Mesenchymal stem cell (in vitro differentiated cells and primary cell): ENCODE results near the gene TMEM106B.

Source experiments
- DNase-seq: peaks from one replicate; pipeline ENCODE4 v3.0.0-alpha.2; 2013
- H2AFZ ChIP-seq: one replicate; pipeline ENCODE4 v1.6.1; 2013; ENCODE audit warnings: low read depth, mild to moderate bottlenecking, control low read depth, inconsistent platforms, low read length, moderate library complexity
- H2AK5ac ChIP-seq: 2 replicates; pipeline ENCODE4 v1.6.1; 2013; ENCODE audit warnings: low read length, moderate library complexity, mild to moderate bottlenecking, inconsistent platforms; ENCODE audit not compliant: severe bottlenecking
- H2BK120ac ChIP-seq: one replicate; pipeline ENCODE4 v1.6.1; 2013; ENCODE audit warnings: low read depth, mild to moderate bottlenecking, inconsistent platforms, low read length, moderate library complexity
- H2BK12ac ChIP-seq, 2 experiments: one replicate each; pipeline ENCODE4 v1.6.1; 2013; ENCODE audit warnings: inconsistent platforms in 2 of 2, low read length in 2 of 2, mild to moderate bottlenecking in 2 of 2, moderate library complexity in 2 of 2, control low read depth in 1 of 2
- H2BK15ac ChIP-seq: one replicate; pipeline ENCODE4 v1.6.1; 2013; ENCODE audit warnings: mild to moderate bottlenecking, low read depth, inconsistent platforms; ENCODE audit not compliant: poor library complexity, severe bottlenecking
- H2BK5ac ChIP-seq: 2 replicates; pipeline ENCODE4 v1.6.1; 2013; ENCODE audit warnings: low read depth, mild to moderate bottlenecking, low read length, control low read depth, inconsistent platforms; ENCODE audit not compliant: poor library complexity, severe bottlenecking
- H3K14ac ChIP-seq, 2 experiments: one replicate each; pipeline ENCODE4 v1.6.1; 2013; ENCODE audit warnings: inconsistent platforms in 2 of 2, low read length in 2 of 2, control low read depth in 1 of 2, mild to moderate bottlenecking in 1 of 2, moderate library complexity in 1 of 2
- H3K18ac ChIP-seq, 2 experiments: one replicate each; pipeline ENCODE4 v1.6.1; 2013; ENCODE audit warnings: inconsistent platforms in 2 of 2, low read length in 2 of 2, control low read depth in 1 of 2, low read depth in 1 of 2, mild to moderate bottlenecking in 1 of 2
- H3K23ac ChIP-seq, 2 experiments: one replicate each; pipeline ENCODE4 v1.6.1; 2013; ENCODE audit warnings: inconsistent platforms in 2 of 2, low read length in 2 of 2, mild to moderate bottlenecking in 2 of 2, moderate library complexity in 2 of 2, control low read depth in 1 of 2
- H3K27ac ChIP-seq: 2 replicates; pipeline ENCODE4 v1.5.1; 2013; ENCODE audit warnings: mild to moderate bottlenecking, moderate library complexity, low read length, control low read depth, inconsistent platforms; ENCODE audit not compliant: poor library complexity, severe bottlenecking
- H3K27me3 ChIP-seq, 2 experiments: 2 replicates each; pipeline versions ENCODE4 v1.6.1 to v1.7.0; 2013; ENCODE audit warnings: low read length in 2 of 2, mild to moderate bottlenecking in 2 of 2, moderate library complexity in 2 of 2, control low read depth in 1 of 2, inconsistent platforms in 1 of 2; ENCODE audit not compliant: control insufficient read depth in 1 of 2, insufficient read depth in 1 of 2
- H3K36me3 ChIP-seq, 2 experiments: 2 replicates each; pipeline versions ENCODE4 v1.6.1 to v1.7.0; 2013; ENCODE audit warnings: low read length in 2 of 2, control low read depth in 1 of 2, inconsistent platforms in 1 of 2, low read depth in 1 of 2, mild to moderate bottlenecking in 1 of 2; ENCODE audit not compliant: insufficient read depth in 2 of 2, control insufficient read depth in 1 of 2
- H3K4ac ChIP-seq, 2 experiments: one replicate each; pipeline ENCODE4 v1.6.1; 2013; ENCODE audit warnings: inconsistent platforms in 2 of 2, low read length in 2 of 2, mild to moderate bottlenecking in 2 of 2, moderate library complexity in 2 of 2, control low read depth in 1 of 2, low read depth in 1 of 2
- H3K4me1 ChIP-seq: 2 replicates; pipeline ENCODE4 v1.6.1; 2013; ENCODE audit warnings: low read depth, low read length, control low read depth; ENCODE audit not compliant: control insufficient read depth, insufficient read depth
- H3K4me2 ChIP-seq: 2 replicates; pipeline ENCODE4 v1.6.1; 2013; ENCODE audit warnings: low read length, mild to moderate bottlenecking, inconsistent platforms; ENCODE audit not compliant: poor library complexity, severe bottlenecking
- H3K4me3 ChIP-seq, 2 experiments: 2 replicates each; pipeline versions ENCODE4 v1.5.1 to v1.7.0; 2013; ENCODE audit warnings: low read length in 2 of 2, mild to moderate bottlenecking in 2 of 2, control low read depth in 1 of 2, low read depth in 1 of 2; ENCODE audit not compliant: insufficient read depth in 1 of 2
- H3K79me1 ChIP-seq: replicated peaks from 2 replicates; pipeline ENCODE4 v1.6.1; 2013; ENCODE audit warnings: mild to moderate bottlenecking, control low read depth, low read length, inconsistent platforms; ENCODE audit not compliant: poor library complexity, severe bottlenecking
- H3K9ac ChIP-seq: 2 replicates; pipeline ENCODE4 v1.7.0; 2013; ENCODE audit warnings: mild to moderate bottlenecking, low read length, moderate library complexity
- H3K9me3 ChIP-seq: 2 replicates; pipeline ENCODE4 v1.7.0; 2013; ENCODE audit warnings: mild to moderate bottlenecking, low read length; ENCODE audit not compliant: control insufficient read depth
- H4K8ac ChIP-seq: one replicate; pipeline ENCODE4 v1.6.1; 2013; ENCODE audit warnings: inconsistent platforms, mild to moderate bottlenecking, low read length, moderate library complexity
- H4K91ac ChIP-seq: one replicate; pipeline ENCODE4 v1.6.1; 2013; ENCODE audit warnings: mild to moderate bottlenecking, low read length, inconsistent platforms
- WGBS: methylation state at CpG from one replicate; pipeline ENCODE4 v1.1.7; 2013; ENCODE audit warnings: mixed read lengths; 5-methylcytosine and 5-hydroxymethylcytosine counted together

The TMEM106B gene

GRCh38 chr7:12194426-12194825 lies 16.7 kb upstream of the TMEM106B start:
- H2BK5ac ChIP-seq = no peak overlapping the region
- no peaks in the 10 kb centered on the region for H3K4me1 ChIP-seq
- H3K36me3 ChIP-seq = no peaks in the 10 kb centered on the region
- no peak for DNase-seq
- no peak overlapping the region for H3K4me2 ChIP-seq
- no peak overlapping the region for H2AK5ac ChIP-seq
- no peak overlapping the region for H4K8ac ChIP-seq
- H4K91ac ChIP-seq = no peak overlapping the region
- H3K18ac ChIP-seq = no peak overlapping the region
- H3K9ac ChIP-seq = no peak overlapping the region
- no peaks in the 10 kb centered on the region for H3K79me1 ChIP-seq
- H3K4me3 ChIP-seq = no peak overlapping the region
- no peak overlapping the region for H3K23ac ChIP-seq
- no peak overlapping the region for H3K4ac ChIP-seq
- H3K27me3 ChIP-seq = no peaks in the 10 kb centered on the region
- H3K9me3 ChIP-seq = no peaks in the 10 kb centered on the region
- H2AFZ ChIP-seq = no peak overlapping the region
- H2BK120ac ChIP-seq = no peak overlapping the region
- no peak overlapping the region for H2BK12ac ChIP-seq
- no peak overlapping the region for H3K14ac ChIP-seq
- H3K27ac ChIP-seq = no peak overlapping the region
- no peak overlapping the region for H2BK15ac ChIP-seq

- no peak overlapping the region for H4K8ac ChIP-seq
- no peaks in the 10 kb centered on the region for H3K4me1 ChIP-seq
- H3K9ac ChIP-seq = no peak overlapping the region
- no peak overlapping the region for H3K23ac ChIP-seq
- H2AK5ac ChIP-seq = no peak overlapping the region
- no peaks in the 10 kb centered on the region for H3K36me3 ChIP-seq
- no peaks in the 10 kb centered on the region for H3K27me3 ChIP-seq
- H3K4ac ChIP-seq = no peak overlapping the region
- no peak overlapping the region for H3K27ac ChIP-seq
- no CpG with 5 or more reads among the region's 2 CpGs for WGBS
- H2BK15ac ChIP-seq = no peak overlapping the region
- no peak overlapping the region for H3K4me2 ChIP-seq
- H3K9me3 ChIP-seq = no peaks in the 10 kb centered on the region
- no peak overlapping the region for H2BK120ac ChIP-seq
- no peak overlapping the region for H3K4me3 ChIP-seq
- H3K18ac ChIP-seq = no peak overlapping the region
- no peak overlapping the region for H4K91ac ChIP-seq
- H2BK12ac ChIP-seq = no peak overlapping the region
- DNase-seq = no peak
- H3K14ac ChIP-seq = no peak overlapping the region
- no peak overlapping the region for H2AFZ ChIP-seq
- no peak overlapping the region for H2BK5ac ChIP-seq
- H3K79me1 ChIP-seq = no peaks in the 10 kb centered on the region
Measured at GRCh38 chr7:12196386-12196785, 14.7 kb upstream of the TMEM106B start.

- H4K8ac ChIP-seq = no peak overlapping the region
Measured at GRCh38 chr7:12199363-12199762, 11.7 kb upstream of the TMEM106B start.

GRCh38 chr7:12207046-12207445 lies 4.0 kb upstream of the TMEM106B start:
- Histone ChIP-seq H2AK5ac (no peak overlapping the region), H2BK12ac (no peak overlapping the region), H3K4me1 (no peaks in the 10 kb centered on the region), H2AFZ (no peak overlapping the region), H4K8ac (no peak overlapping the region), H3K4me2 (no peak overlapping the region), H3K18ac (no peak overlapping the region), H2BK5ac (no peak overlapping the region), H3K27ac (no peak overlapping the region), H3K36me3 (no peaks in the 10 kb centered on the region), H2BK15ac (no peak overlapping the region), H3K14ac (no peak overlapping the region), H4K91ac (no peak overlapping the region), H3K9ac (no peak overlapping the region), H3K9me3 (no peaks in the 10 kb centered on the region), H3K4me3 (no peak overlapping the region), H3K4ac (no peak overlapping the region), H2BK120ac (no peak overlapping the region), H3K27me3 (peaks cover 0 to 3% of the 10 kb centered on the region in 2 experiments), H3K79me1 (peaks cover 4% of the 10 kb centered on the region), H3K23ac (peak overlapping the region in 1 of 2 experiments; percentile 59)
- WGBS = 66% methylated on average over 2 of the region's 2 CpGs
- no peak for DNase-seq

More at GRCh38 chr7:12199363-12199762, 11.7 kb upstream of the TMEM106B start:
- no peaks in the 10 kb centered on the region for H3K27me3 ChIP-seq
- H2BK5ac ChIP-seq = no peak overlapping the region
- H4K91ac ChIP-seq = no peak overlapping the region
- no peak overlapping the region for H3K23ac ChIP-seq
- H3K18ac ChIP-seq = no peak overlapping the region
- no peak overlapping the region for H3K4me3 ChIP-seq
- no peak overlapping the region for H2BK12ac ChIP-seq
- no peak overlapping the region for H3K9ac ChIP-seq
- no peak overlapping the region for H2AK5ac ChIP-seq
- no peaks in the 10 kb centered on the region for H3K36me3 ChIP-seq
- H2BK15ac ChIP-seq = no peak overlapping the region
- no peak overlapping the region for H3K27ac ChIP-seq
- no peaks in the 10 kb centered on the region for H3K9me3 ChIP-seq
- H2BK120ac ChIP-seq = no peak overlapping the region
- no peak overlapping the region for H3K4me2 ChIP-seq
- H3K79me1 ChIP-seq = no peaks in the 10 kb centered on the region
- no peaks in the 10 kb centered on the region for H3K4me1 ChIP-seq
- DNase-seq = peak; percentile 18
- H2AFZ ChIP-seq = no peak overlapping the region
- H3K14ac ChIP-seq = no peak overlapping the region
- H3K4ac ChIP-seq = no peak overlapping the region
